GM19240 (cell line): Measurements from ENCODE around the gene STX3.
A peak's percentile ranks its signal among the peaks of the same experiment; 100 is the strongest.

ENCODE experiments used
- DNase-seq: peaks from one replicate; pipeline ENCODE4 v3.0.0; 2011; ENCODE audit warnings: low spot score; ENCODE audit not compliant: insufficient read length

The STX3 gene

GRCh38 chr11:59754859-59755700, at the start of gene STX3:
Gene STX3 (plus strand): TSS chr11:59755376. CDS start chr11:59755606, 230 bp downstream.
- no peak for DNase-seq

DNA sequence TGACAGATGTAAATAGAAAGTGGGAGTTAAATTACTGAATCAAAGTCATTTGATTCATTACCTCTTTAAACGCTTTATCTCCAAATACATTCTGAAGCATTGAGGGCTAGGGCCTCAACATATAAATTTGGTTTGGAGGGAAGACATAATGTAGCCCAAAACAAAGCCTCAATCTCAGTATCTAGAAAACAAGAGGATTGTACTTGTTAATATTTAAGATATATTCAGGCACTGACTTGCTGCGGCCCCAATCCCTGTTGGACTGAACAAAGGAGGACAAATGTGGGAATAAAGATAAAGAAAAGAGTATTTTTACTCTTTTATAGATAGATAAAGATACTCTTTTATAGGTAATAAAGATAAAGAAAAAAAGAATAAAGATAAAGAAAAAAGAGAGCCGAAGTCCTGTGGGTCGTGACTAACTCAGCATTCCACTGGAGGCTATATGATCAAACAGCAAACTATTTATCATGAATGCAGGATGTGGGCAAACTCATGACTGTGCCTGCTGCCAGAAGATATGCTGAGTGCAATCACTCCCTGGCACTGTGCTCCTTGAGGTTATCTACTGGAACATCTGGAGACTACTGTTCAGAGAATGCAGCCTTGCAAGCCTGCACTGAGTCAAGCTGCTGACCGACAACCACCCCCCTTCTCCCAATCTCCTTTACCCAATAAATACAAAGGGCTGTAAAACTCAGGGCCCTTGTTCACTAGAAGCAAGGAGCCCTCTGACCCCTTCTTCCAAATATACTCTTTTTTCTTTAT, 48.5 kb upstream of the STX3 start:
- DNase-seq = no peak

DNA sequence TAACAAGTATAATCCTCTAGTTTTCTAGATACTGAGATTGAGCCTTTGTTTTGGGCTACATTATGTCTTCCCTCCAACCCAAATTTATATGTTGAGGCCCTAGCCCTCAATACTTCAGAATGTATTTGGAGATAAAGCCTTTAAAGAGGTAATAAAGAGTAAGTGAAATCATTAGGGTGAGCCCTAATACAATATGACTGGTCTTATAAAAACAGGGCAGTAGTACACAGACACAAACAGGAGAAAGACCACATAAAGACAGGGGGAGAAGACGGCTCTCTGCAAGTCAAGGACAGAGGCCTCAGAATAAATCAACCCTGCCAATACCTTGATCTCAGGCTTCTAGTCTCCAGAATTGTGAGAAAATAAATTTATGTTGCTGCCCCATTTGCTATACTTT, 47.8 kb upstream of the STX3 start:
- no peak for DNase-seq

DNA sequence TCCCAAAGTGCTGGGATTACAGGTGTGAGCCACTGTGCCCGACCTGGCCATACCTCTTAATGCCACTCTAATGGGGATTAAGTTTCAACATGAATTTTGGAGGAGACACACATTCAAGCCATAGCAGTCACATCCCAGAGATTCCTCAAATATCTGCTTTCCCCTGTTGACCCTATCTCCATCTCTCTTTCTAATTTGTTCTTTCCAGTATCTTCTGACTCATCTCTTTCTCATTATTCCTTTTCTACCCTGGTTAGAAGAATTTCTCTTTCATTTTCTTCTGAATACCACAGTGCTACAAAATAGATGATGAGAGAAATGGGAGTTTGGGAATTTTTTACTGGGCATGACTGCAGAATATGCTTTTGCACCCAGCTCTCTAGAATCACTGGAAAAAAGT, 46.6 kb upstream of the STX3 start:
- no peak for DNase-seq

- no peak for DNase-seq
Observed at GRCh38 chr11:59710136-59710847, 44.9 kb upstream of the STX3 start.

- DNase-seq = no peak
Observed at GRCh38 chr11:59713745-59714144, 41.4 kb upstream of the STX3 start, which contains the start of gene OR10V1. Gene OR10V1 (minus strand): TSS chr11:59713845. CDS start chr11:59713845, 0 bp downstream.

DNA sequence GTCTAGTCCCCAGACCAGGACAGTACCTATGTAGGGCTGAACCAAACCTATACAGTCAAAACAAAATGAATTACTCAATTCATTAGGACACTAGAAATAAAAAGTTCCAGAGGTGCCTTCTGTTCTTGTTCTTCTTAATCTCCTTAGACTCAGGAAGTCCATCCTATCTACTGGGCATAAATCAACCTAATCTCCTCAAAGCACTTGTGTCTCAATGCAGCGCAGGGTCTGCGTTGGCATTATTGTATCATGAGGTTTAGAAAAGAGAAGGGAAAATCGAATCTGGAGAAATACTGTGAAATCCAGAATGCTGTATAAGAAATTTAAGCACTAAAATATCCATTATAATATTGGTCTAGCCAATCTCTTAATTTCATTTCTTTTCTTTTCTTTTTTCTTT, 39.1 kb upstream of the STX3 start:
- DNase-seq = no peak

- DNase-seq = no peak
Observed at GRCh38 chr11:59719556-59719955, 35.6 kb upstream of the STX3 start.

GRCh38 chr11:59724066-59724465, 31.1 kb upstream of the STX3 start:
- DNase-seq = no peak

DNA sequence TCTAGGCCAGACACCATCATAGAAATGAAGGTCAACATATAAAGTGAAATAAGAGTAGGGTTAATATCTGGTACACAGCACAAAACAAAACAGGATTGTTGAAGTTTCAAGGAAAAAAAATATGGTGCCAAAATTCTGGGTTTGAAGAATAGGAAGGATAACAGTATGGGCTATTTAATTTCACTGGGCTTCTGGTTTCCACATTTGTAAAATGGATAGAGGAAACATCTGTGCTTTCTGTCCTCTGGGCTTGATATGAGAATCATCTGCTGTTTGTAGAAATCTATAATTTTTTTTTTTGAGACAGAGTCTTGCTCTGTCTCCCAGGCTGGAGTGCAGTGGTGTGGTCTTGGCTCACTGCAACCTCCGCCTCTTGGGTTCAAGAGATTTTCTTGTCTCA, 27.8 kb upstream of the STX3 start:
- DNase-seq = no peak

GRCh38 chr11:59728154-59728553, 27.0 kb upstream of the STX3 start:
- DNase-seq = no peak

DNA sequence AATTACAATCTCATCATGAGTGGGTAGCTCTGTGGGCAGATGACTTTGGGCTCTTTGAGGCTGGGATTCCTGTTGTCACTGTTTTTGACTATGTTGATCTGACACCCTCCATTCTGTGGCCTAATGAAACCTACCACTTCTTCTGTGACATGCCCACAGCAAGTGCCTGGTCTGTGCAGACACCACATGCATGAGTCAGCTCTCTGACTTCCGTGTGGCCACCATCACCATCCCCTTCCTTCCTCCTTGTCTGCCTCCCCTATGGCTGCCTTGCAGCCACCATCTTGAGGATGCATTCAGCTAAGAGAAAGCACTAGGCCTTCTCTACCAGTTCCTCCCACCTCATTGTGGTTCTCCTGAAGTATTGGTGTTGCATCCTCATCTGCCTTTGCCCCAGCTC, 26.3 kb upstream of the STX3 start:
- no peak for DNase-seq

DNA sequence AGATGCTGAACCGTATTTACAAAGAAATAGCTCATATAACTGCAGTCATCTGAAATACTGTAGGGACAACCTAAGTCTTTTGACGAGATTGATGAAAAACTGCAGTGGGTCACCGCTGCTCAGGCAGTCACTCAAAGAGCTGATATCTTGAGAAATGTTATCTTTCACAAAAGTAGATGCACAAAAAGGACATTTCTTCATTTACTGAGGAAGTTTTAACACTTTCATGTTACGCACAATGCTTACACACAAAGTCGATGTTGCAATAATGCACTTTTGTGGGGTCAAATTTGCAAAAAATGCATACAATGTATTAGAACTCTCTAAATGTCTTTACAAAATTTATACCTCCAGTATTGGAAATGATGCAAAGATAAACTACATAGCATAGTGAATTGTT, 25.3 kb upstream of the STX3 start:
- DNase-seq = no peak

DNA sequence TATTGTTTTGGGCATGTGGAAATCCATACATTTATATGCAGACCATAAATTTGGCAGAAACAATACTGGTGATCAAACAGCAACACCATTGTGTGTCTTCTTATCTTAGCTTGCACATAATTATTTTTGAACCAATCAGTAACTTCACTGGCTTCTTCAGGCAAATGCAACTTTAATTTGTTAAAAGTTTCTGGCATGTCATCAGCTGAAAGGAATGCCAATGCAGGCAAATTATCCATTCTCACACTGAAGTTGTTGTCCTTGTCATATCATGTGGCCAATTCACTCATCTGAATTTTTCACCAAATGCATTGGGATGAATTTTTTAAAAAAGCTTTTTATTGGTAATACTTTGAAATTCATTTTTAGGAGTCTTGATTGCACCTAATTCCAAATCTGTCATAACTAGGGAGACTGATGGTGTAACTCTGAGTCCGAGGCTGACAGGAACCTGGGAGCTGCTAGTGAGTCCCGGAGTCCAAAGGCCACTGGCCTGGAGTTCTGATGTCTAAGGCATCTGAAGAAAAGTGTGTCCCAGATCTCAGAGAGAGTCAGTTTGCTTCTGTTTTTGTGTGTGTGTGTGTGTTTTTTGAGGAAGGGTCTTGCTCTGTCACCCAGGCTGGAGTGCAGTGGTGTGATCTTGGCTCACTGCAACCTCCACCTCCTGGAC, 24.1 kb upstream of the STX3 start:
- no peak for DNase-seq

DNA sequence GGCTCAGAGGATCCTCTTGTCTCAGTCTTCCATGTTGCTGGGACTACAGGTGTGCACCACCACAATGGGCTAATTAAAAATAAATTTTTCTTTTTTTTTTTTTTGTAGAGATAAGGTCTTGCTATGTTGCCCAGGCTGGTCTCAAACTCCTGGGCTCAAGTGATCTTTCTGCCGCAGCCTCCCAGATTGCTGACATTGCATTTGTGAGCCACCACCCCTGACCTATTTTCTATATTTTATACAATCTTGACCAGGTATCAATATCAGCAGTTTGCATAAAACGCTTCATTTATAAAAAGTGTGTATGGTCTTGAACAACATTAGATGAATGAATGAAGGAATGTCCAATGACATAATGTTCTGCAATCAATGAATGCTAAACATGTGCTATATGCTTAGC, 9.1 kb upstream of the STX3 start:
- DNase-seq = no peak

GRCh38 chr11:59753650-59754493, 1.3 kb upstream of the STX3 start:
- peak; percentile 87 for DNase-seq

GRCh38 chr11:59754494-59754858, 700 bp upstream of the STX3 start:
- DNase-seq = no peak

DNA sequence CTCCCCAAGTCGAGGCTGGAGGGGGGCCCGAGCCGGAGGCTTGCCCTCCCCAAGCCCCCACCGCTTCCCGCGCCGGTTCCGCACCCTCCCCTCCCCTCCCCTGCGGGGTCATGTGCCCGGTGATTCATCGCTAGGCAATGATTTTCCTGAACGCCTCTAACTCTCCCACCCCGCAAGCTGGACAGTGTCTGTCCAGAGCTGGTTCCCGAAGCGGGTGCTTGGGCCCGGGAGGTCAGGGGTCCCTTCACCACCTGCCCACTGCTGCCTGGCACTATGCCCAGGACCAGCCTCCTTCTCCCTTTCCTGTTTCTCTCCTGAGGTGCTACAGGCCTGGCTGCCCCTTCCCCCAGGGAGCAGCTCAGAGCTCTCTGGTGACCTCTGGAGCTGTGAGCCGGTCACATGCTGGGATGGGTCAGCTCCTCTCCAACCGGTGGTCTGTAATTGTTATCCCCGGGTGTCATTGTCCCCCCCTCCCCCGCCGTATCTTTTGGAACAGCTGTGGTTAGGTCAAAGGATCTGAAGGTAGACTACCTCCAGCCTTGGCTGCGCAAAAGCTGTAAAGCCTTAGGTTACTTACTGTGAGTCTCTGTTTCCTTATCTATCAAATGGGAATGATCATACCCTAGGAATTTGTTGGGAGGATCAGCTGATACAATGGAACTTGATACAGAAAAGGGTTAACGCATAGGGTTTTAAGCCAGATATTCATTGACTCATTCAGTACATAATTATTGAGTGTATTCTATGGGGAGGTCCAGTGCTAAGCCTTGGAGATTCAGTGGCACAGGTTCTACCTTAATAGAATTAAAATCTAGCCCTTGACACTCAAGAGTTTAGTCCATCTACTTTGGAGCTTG, 753 bp downstream of the STX3 start:
- no peak for DNase-seq

- no peak for DNase-seq
Observed at GRCh38 chr11:59756558-59756840, 1.3 kb downstream of the STX3 start.

- DNase-seq = no peak
Observed at GRCh38 chr11:59756845-59757244, 1.7 kb downstream of the STX3 start.
